PC-3 (cell line): ENCODE results near the gene WFDC1.

ENCODE experiments used
- EZH2 ChIP-seq: fragments of 300-600 bp; sonication (generic); IDR thresholded peaks from one replicate; pipeline ENCODE4 v1.6.1; 2017; ENCODE audit warnings: antibody characterized with exemption, mild to moderate bottlenecking, low read length; ENCODE audit not compliant: unreplicated experiment
- EZH2phosphoT487 ChIP-seq: fragments of 300-600 bp; sonication (generic); IDR thresholded peaks from 2 replicates; pipeline ENCODE4 v1.6.1; 2018; ENCODE audit warnings: mild to moderate bottlenecking, antibody characterized with exemption, low read length, borderline replicate concordance
- TF ChIP-seq, protein P1 (sequence below): fragments of 300-600 bp; sonication (generic); conservative IDR thresholded peaks from 2 replicates; pipeline ENCODE4 v1.5.1; 2017; ENCODE audit warnings: antibody characterized with exemption, low read depth, mild to moderate bottlenecking, low read length

DNA sequence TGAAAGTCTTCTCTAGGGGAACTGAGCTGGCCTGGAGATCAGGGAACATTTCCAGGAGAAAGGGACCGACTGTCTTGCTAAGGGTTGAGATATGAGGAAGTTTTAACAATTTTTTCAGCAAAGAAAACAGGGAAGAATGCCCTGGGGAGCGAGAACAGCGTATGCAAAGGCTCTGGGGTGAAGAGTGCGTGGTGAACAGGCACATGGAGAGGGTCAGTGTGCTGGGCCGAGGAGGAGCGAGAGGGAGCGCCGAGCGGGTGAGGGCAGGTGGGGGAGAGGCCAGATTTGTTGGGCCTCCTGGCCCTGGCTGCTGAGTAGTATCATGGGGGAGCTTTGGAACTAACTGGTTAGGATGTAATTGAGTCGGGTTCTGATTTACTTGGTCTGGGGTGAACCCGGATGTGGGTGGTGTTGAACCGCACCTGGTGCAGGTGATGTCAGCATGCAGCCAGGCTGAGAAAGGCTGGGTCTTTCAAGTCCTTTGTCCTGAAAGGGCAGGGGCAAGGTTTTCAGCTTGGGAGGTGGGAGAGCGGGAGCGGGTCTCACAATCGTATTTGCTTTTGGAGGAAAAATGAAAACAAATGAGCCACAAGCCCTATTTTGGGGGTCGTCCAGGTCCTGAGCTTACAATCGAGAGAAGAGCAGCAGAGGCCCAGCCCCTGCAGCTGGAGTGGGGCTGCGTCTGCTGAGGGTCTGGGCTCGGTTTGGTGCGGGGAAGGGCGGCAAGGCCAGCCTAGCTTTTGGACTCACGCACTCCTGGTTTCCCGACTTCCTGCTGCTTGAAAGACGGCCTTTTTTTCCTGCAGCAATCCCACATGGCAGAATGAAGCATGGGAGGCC is 11.1 kb upstream of the WFDC1 start:
- TF ChIP-seq, protein P1, sequence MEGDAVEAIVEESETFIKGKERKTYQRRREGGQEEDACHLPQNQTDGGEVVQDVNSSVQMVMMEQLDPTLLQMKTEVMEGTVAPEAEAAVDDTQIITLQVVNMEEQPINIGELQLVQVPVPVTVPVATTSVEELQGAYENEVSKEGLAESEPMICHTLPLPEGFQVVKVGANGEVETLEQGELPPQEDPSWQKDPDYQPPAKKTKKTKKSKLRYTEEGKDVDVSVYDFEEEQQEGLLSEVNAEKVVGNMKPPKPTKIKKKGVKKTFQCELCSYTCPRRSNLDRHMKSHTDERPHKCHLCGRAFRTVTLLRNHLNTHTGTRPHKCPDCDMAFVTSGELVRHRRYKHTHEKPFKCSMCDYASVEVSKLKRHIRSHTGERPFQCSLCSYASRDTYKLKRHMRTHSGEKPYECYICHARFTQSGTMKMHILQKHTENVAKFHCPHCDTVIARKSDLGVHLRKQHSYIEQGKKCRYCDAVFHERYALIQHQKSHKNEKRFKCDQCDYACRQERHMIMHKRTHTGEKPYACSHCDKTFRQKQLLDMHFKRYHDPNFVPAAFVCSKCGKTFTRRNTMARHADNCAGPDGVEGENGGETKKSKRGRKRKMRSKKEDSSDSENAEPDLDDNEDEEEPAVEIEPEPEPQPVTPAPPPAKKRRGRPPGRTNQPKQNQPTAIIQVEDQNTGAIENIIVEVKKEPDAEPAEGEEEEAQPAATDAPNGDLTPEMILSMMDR: no peak
- no peak for TF ChIP-seq EZH2phosphoT487
- no peak for TF ChIP-seq EZH2
